Measurements from ENCODE around the gene ALK. TPM values are rescaled to one million over a fixed set of nuclear protein-coding genes. Genes with fewer than 3 reads are reported as not detected.

Gene ALK
- total RNA-seq, 1 donor = under 0.01 TPM

DNA sequence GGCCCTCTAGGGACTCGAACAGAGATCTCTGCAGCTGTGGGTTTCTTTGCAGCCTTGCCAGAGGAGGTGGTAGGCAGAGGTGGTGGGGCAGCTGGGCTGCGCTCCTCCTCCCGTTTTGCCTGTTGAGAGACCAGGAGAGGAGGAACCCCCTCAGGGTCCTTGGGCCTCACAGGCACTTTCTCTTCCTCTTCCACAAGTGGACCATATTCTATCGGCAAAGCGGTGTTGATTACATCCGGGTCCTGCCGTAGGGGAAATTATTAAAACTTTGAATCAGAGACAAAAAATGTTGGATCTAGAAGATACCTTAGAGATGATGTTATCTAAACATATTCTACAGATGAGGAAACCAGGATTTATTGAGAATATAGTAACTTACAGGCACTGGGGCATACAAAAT is 727.7 kb downstream of the ALK start:
- no peaks in the 10 kb centered on the region for H3K27me3 ChIP-seq (ENCODE audit: insufficient read depth, low read length)
- H3K4me3 ChIP-seq (ENCODE audit: insufficient read depth, low read length) = no peak overlapping the region
- no peak overlapping the region for H3K4me2 ChIP-seq (ENCODE audit: insufficient read depth, low read length)
- no peaks in the 10 kb centered on the region for H3K79me2 ChIP-seq (ENCODE audit: insufficient read depth, low read length)
- TF ChIP-seq, protein P1, sequence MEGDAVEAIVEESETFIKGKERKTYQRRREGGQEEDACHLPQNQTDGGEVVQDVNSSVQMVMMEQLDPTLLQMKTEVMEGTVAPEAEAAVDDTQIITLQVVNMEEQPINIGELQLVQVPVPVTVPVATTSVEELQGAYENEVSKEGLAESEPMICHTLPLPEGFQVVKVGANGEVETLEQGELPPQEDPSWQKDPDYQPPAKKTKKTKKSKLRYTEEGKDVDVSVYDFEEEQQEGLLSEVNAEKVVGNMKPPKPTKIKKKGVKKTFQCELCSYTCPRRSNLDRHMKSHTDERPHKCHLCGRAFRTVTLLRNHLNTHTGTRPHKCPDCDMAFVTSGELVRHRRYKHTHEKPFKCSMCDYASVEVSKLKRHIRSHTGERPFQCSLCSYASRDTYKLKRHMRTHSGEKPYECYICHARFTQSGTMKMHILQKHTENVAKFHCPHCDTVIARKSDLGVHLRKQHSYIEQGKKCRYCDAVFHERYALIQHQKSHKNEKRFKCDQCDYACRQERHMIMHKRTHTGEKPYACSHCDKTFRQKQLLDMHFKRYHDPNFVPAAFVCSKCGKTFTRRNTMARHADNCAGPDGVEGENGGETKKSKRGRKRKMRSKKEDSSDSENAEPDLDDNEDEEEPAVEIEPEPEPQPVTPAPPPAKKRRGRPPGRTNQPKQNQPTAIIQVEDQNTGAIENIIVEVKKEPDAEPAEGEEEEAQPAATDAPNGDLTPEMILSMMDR (IDR thresholded peaks at IDR 0.05; ENCODE audit: extremely low read depth, low read depth, low read length) = no peak
- no peak overlapping the region for H3K27ac ChIP-seq (ENCODE audit: low read depth, low read length)
- no peak for DNase-seq (ENCODE audit: insufficient read length, low spot score, missing footprints)
- H2AFZ ChIP-seq (ENCODE audit: low read length) = no peak overlapping the region
- H3K4me1 ChIP-seq (ENCODE audit: insufficient read depth, low read length) = peaks cover 18% of the 10 kb centered on the region
- no peaks in the 10 kb centered on the region for H3K9me3 ChIP-seq (ENCODE audit: low read depth, low read length)
- no peaks in the 10 kb centered on the region for H3K36me3 ChIP-seq (ENCODE audit: insufficient read depth, low read length)
- H4K20me1 ChIP-seq (ENCODE audit: insufficient read depth, low read length) = no peaks in the 10 kb centered on the region

DNA sequence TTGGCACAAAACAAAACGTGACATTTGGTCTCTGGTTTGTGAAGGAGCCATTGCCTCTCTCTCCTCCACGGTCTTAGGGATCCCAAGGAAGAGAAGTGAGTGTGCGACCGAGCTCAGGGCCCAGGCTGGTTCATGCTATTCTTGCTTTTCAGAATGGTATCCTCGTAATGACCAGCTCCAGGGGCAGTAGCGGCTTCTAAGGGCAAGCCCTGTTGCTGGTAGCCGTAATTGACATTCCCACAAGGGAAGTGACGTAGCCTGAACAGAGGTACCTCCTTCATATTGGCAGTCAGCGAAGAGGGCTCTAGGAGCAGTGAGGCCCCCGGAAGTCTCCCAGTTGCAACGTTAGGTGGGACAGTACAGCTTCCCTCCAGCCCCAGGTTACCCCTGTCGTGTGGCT is 728.3 kb downstream of the ALK start:
- Histone ChIP-seq H2AFZ (ENCODE audit: low read length) (no peak overlapping the region), H3K27ac (ENCODE audit: low read depth, low read length) (no peak overlapping the region), H3K36me3 (ENCODE audit: insufficient read depth, low read length) (no peaks in the 10 kb centered on the region), H3K27me3 (ENCODE audit: insufficient read depth, low read length) (no peaks in the 10 kb centered on the region), H3K4me2 (ENCODE audit: insufficient read depth, low read length) (no peak overlapping the region), H4K20me1 (ENCODE audit: insufficient read depth, low read length) (no peaks in the 10 kb centered on the region), H3K4me1 (ENCODE audit: insufficient read depth, low read length) (peaks cover 19% of the 10 kb centered on the region), H3K4me3 (ENCODE audit: insufficient read depth, low read length) (no peak overlapping the region), H3K9me3 (ENCODE audit: low read depth, low read length) (no peaks in the 10 kb centered on the region), H3K79me2 (ENCODE audit: insufficient read depth, low read length) (no peaks in the 10 kb centered on the region)
- TF ChIP-seq, protein P1 (IDR thresholded peaks at IDR 0.05; ENCODE audit: extremely low read depth, low read depth, low read length) = no peak
- no peak for DNase-seq (ENCODE audit: insufficient read length, low spot score, missing footprints)

- peak; percentile 73 for DNase-seq (ENCODE audit: insufficient read length, low spot score, missing footprints)
- H3K4me2 ChIP-seq (ENCODE audit: insufficient read depth, low read length) = no peak overlapping the region
- H3K27me3 ChIP-seq (ENCODE audit: insufficient read depth, low read length) = no peaks in the 10 kb centered on the region
- H3K9me3 ChIP-seq (ENCODE audit: low read depth, low read length) = no peaks in the 10 kb centered on the region
- no peaks in the 10 kb centered on the region for H3K36me3 ChIP-seq (ENCODE audit: insufficient read depth, low read length)
- H2AFZ ChIP-seq (ENCODE audit: low read length) = no peak overlapping the region
- TF ChIP-seq, protein P1 (IDR thresholded peaks at IDR 0.05; ENCODE audit: extremely low read depth, low read depth, low read length) = no peak
- no peaks in the 10 kb centered on the region for H4K20me1 ChIP-seq (ENCODE audit: insufficient read depth, low read length)
- no peak overlapping the region for H3K4me3 ChIP-seq (ENCODE audit: insufficient read depth, low read length)
- H3K79me2 ChIP-seq (ENCODE audit: insufficient read depth, low read length) = no peaks in the 10 kb centered on the region
- peaks cover 25% of the 10 kb centered on the region for H3K4me1 ChIP-seq (ENCODE audit: insufficient read depth, low read length)
- no peak overlapping the region for H3K27ac ChIP-seq (ENCODE audit: low read depth, low read length)
These were observed 728.9 kb downstream of the ALK start for GRCh38 chr2:29192526-29192925.

DNA sequence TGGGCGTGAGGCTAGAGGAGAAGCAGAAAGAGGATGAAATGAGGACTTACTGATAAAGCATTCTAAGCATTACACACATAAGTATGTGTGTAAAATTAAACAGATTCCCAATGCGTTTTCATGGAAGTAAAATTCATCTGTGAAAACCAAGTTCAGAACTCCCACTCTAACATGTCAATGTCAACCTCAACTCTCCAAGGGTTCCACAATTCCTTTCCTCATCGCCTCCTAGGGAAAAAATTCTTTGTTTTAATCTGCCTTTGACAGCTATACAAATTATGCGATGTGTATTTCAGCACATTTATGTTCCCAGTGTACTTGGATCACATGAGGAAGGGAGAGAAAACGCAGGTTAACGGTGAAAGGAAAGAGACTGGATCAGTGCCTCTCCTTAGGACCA is 729.6 kb downstream of the ALK start:
- no peak overlapping the region for H2AFZ ChIP-seq (ENCODE audit: low read length)
- peaks cover 2% of the 10 kb centered on the region for H3K9me3 ChIP-seq (ENCODE audit: low read depth, low read length)
- H4K20me1 ChIP-seq (ENCODE audit: insufficient read depth, low read length) = no peaks in the 10 kb centered on the region
- DNase-seq (ENCODE audit: insufficient read length, low spot score, missing footprints) = no peak
- H3K27ac ChIP-seq (ENCODE audit: low read depth, low read length) = no peak overlapping the region
- H3K4me1 ChIP-seq (ENCODE audit: insufficient read depth, low read length) = peaks cover 25% of the 10 kb centered on the region
- H3K36me3 ChIP-seq (ENCODE audit: insufficient read depth, low read length) = peaks cover 5% of the 10 kb centered on the region
- H3K27me3 ChIP-seq (ENCODE audit: insufficient read depth, low read length) = no peaks in the 10 kb centered on the region
- H3K4me2 ChIP-seq (ENCODE audit: insufficient read depth, low read length) = no peak overlapping the region
- no peaks in the 10 kb centered on the region for H3K79me2 ChIP-seq (ENCODE audit: insufficient read depth, low read length)
- H3K4me3 ChIP-seq (ENCODE audit: insufficient read depth, low read length) = no peak overlapping the region
- TF ChIP-seq, protein P1 (IDR thresholded peaks at IDR 0.05; ENCODE audit: extremely low read depth, low read depth, low read length) = no peak

All from osteoblast (primary cell).